IPS-15b (cell line): ENCODE results near the gene ABR.

Experiments used
- H3K27me3 ChIP-seq: one replicate; pipeline ENCODE4 v1.6.1; 2013; ENCODE audit warnings: low read length; ENCODE audit not compliant: control insufficient read depth, insufficient read depth
- H3K36me3 ChIP-seq: one replicate; pipeline ENCODE4 v1.6.1; 2013; ENCODE audit warnings: low read length; ENCODE audit not compliant: control insufficient read depth, insufficient read depth
- H3K4me1 ChIP-seq: one replicate; pipeline ENCODE4 v1.6.1; 2013; ENCODE audit warnings: mild to moderate bottlenecking, low read length; ENCODE audit not compliant: control insufficient read depth, insufficient read depth
- H3K4me3 ChIP-seq: one replicate; pipeline ENCODE4 v1.5.1; 2013; ENCODE audit warnings: low read depth, low read length
- H3K9ac ChIP-seq: one replicate; pipeline ENCODE4 v1.6.1; 2013; ENCODE audit warnings: low read depth, mild to moderate bottlenecking, low read length
- H3K9me3 ChIP-seq: one replicate; pipeline ENCODE4 v1.6.1; 2013; ENCODE audit warnings: mild to moderate bottlenecking, low read length; ENCODE audit not compliant: control insufficient read depth, insufficient read depth

Gene ABR

GRCh38 chr17:1018547-1018946 lies 161.2 kb downstream of the ABR start:
- Histone ChIP-seq H3K4me1 (no peaks in the 10 kb centered on the region), H3K4me3 (no peak overlapping the region), H3K9ac (no peak overlapping the region), H3K9me3 (no peaks in the 10 kb centered on the region), H3K27me3 (no peaks in the 10 kb centered on the region), H3K36me3 (no peaks in the 10 kb centered on the region)

DNA sequence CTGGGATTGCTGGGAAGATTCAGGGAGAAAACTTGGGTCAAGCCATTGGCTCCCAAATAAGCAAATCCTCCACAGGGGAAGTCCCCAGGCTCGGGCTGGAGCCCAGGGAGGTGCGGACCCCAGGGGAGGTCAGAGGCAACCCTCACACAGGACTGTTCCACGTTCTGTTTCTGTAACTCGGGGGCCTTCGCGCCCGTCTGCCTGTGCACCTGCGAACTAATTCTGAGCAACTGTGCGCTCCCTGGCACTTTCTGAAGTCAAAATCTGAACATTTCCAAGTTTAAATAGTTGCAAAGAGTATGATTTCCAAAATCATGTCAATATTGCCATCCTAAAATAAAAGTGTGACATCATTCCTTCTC lies 166.1 kb downstream of the ABR start:
- Histone ChIP-seq H3K4me3 (no peak overlapping the region), H3K4me1 (no peaks in the 10 kb centered on the region), H3K36me3 (peaks cover 6% of the 10 kb centered on the region), H3K9ac (no peak overlapping the region), H3K27me3 (no peaks in the 10 kb centered on the region), H3K9me3 (no peaks in the 10 kb centered on the region)

GRCh38 chr17:1012823-1013728 lies 166.7 kb downstream of the ABR start:
- Histone ChIP-seq H3K36me3 (peaks cover 6% of the 10 kb centered on the region), H3K9ac (no peak overlapping the region), H3K9me3 (no peaks in the 10 kb centered on the region), H3K4me1 (no peaks in the 10 kb centered on the region), H3K4me3 (no peak overlapping the region), H3K27me3 (no peaks in the 10 kb centered on the region)

GRCh38 chr17:1011760-1012735 lies 167.7 kb downstream of the ABR start:
- H3K4me1 ChIP-seq: no peaks in the 10 kb centered on the region
- no peak overlapping the region for H3K4me3 ChIP-seq
- no peak overlapping the region for H3K9ac ChIP-seq
- no peaks in the 10 kb centered on the region for H3K27me3 ChIP-seq
- H3K36me3 ChIP-seq: peaks cover 8% of the 10 kb centered on the region
- H3K9me3 ChIP-seq: no peaks in the 10 kb centered on the region

GRCh38 chr17:1011138-1011537 lies 168.6 kb downstream of the ABR start:
- Histone ChIP-seq H3K9me3 (no peaks in the 10 kb centered on the region), H3K4me1 (no peaks in the 10 kb centered on the region), H3K36me3 (peaks cover 8% of the 10 kb centered on the region), H3K4me3 (no peak overlapping the region), H3K9ac (no peak overlapping the region), H3K27me3 (no peaks in the 10 kb centered on the region)

- H3K4me3 ChIP-seq: no peak overlapping the region
- no peaks in the 10 kb centered on the region for H3K27me3 ChIP-seq
- no peaks in the 10 kb centered on the region for H3K4me1 ChIP-seq
- no peak overlapping the region for H3K9ac ChIP-seq
- H3K9me3 ChIP-seq: no peaks in the 10 kb centered on the region
- H3K36me3 ChIP-seq: peaks cover 8% of the 10 kb centered on the region
These were observed 169.2 kb downstream of the ABR start for GRCh38 chr17:1010586-1010985.

- no peak overlapping the region for H3K9ac ChIP-seq
- no peaks in the 10 kb centered on the region for H3K9me3 ChIP-seq
- H3K4me1 ChIP-seq: no peaks in the 10 kb centered on the region
- H3K27me3 ChIP-seq: no peaks in the 10 kb centered on the region
- H3K4me3 ChIP-seq: no peak overlapping the region
- H3K36me3 ChIP-seq: peaks cover 13% of the 10 kb centered on the region
These were observed 169.7 kb downstream of the ABR start for GRCh38 chr17:1010086-1010450.

DNA sequence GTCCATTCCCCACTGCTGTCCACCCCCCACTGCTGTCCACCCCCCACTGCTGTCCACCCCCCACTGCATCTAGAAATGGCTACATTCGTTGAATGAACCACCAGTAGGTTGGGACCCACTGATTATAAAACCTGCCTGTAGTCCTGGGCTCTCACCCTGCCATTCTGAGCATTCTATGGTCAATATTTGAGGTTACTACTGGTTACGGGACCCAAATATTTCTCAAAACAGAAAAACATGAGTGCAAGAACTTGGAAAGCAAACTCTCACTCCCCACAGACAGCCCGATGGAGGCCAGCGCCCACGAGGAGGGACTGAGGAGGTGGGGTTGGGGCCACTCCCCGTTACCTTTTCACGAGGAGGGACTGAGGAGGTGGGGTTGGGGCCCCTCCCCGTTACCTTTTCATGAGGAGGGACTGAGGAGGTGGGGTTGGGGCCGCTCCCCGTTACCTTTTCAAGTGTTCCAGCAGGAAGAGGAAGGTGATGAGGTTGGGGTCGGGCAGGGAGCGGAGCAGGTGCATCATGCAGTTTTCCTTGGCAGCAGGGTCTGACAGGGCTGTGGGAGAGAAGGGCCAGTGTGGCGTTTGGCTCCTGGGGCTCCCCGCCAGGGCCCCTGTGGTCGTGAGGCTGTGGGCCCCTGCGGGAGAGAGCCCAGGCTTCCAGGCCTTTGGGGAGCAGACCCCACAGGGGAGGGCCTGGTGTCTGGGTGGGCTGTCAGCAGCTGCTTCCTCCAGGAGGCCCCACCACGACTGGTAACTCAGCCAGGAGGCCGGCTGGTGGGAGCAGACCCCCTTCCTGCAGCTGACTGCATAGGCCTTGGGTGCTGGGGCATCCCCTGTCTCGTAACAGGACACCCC lies 170.3 kb downstream of the ABR start:
- H3K4me3 ChIP-seq: no peak overlapping the region
- no peaks in the 10 kb centered on the region for H3K9me3 ChIP-seq
- no peaks in the 10 kb centered on the region for H3K4me1 ChIP-seq
- H3K9ac ChIP-seq: no peak overlapping the region
- H3K27me3 ChIP-seq: no peaks in the 10 kb centered on the region
- H3K36me3 ChIP-seq: peaks cover 14% of the 10 kb centered on the region

GRCh38 chr17:1008008-1008761 lies 171.6 kb downstream of the ABR start:
- H3K4me3 ChIP-seq: no peak overlapping the region
- no peak overlapping the region for H3K9ac ChIP-seq
- no peaks in the 10 kb centered on the region for H3K27me3 ChIP-seq
- H3K4me1 ChIP-seq: no peaks in the 10 kb centered on the region
- H3K36me3 ChIP-seq: peaks cover 14% of the 10 kb centered on the region
- no peaks in the 10 kb centered on the region for H3K9me3 ChIP-seq

GRCh38 chr17:1007310-1008007 lies 172.3 kb downstream of the ABR start:
- Histone ChIP-seq H3K27me3 (no peaks in the 10 kb centered on the region), H3K4me3 (no peak overlapping the region), H3K9ac (no peak overlapping the region), H3K9me3 (no peaks in the 10 kb centered on the region), H3K4me1 (no peaks in the 10 kb centered on the region), H3K36me3 (peaks cover 14% of the 10 kb centered on the region)
